ENCODE data around the gene ANHX.

ANHX gene

DNA sequence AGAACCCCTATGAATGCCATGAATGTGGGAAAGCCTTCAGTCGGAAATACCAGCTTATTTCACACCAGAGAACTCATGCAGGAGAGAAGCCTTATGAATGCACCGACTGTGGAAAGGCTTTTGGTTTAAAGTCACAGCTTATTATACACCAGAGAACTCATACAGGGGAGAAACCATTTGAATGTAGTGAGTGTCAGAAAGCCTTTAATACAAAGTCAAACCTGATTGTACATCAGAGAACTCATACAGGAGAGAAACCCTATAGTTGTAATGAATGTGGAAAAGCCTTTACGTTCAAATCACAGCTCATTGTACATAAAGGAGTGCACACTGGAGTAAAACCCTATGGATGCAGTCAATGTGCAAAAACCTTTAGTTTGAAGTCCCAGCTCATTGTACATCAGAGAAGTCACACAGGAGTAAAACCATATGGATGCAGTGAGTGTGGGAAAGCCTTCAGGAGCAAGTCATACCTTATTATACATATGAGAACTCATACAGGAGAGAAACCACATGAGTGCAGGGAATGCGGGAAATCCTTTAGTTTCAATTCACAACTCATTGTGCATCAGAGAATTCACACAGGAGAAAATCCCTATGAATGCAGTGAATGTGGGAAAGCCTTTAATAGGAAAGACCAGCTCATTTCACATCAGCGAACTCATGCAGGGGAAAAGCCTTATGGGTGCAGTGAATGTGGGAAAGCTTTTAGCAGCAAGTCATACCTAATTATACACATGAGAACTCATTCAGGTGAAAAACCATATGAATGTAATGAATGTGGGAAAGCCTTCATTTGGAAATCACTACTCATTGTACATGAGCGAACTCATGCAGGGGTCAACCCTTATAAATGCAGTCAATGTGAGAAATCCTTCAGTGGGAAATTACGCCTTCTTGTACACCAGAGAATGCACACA lies 32.1 kb downstream of the ANHX start:
- Histone ChIP-seq H3K27ac (ENCODE audit: low read length) (no peak overlapping the region), H3K27me3 (ENCODE audit: control insufficient read depth, insufficient read depth, low read length) (no peaks in the 10 kb centered on the region), H3K9me3 (ENCODE audit: control insufficient read depth, insufficient read depth, low read length) (peaks cover 20% of the 10 kb centered on the region), H3K4me3 (ENCODE audit: low read length) (no peak overlapping the region), H3K4me1 (ENCODE audit: control insufficient read depth, insufficient read depth, low read length) (no peaks in the 10 kb centered on the region), H3K36me3 (ENCODE audit: control insufficient read depth, insufficient read depth, low read length) (peaks cover 15% of the 10 kb centered on the region; the same call in 1 of the 2 replicates)
- DNase-seq (ENCODE audit: low read depth, low spot score), result no peak
- WGBS (ENCODE audit: insufficient coverage, insufficient read length), result no CpG with 5 or more reads among the region's 7 CpGs

DNA sequence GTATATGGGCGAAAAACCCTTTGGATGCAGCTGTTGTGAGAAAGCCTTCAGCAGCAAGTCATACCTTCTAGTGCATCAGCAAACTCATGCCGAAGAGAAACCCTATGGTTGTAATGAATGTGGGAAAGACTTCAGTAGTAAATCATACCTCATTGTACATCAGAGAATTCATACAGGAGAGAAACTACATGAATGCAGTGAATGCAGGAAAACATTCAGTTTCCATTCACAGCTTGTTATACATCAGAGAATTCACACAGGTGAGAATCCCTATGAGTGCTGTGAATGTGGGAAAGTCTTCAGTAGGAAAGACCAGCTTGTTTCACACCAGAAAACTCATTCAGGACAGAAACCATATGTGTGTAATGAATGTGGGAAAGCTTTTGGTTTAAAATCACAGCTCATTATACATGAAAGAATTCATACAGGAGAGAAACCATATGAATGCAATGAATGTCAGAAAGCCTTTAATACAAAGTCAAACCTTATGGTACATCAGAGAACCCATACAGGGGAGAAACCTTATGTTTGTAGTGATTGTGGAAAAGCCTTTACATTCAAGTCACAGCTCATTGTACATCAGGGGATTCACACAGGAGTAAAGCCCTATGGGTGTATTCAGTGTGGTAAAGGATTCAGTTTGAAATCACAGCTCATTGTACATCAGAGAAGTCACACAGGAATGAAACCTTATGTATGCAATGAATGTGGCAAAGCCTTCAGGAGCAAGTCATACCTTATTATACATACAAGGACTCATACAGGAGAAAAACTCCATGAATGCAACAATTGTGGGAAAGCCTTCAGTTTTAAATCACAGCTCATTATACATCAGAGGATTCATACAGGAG lies 33.0 kb downstream of the ANHX start:
- no peaks in the 10 kb centered on the region for H3K27me3 ChIP-seq (ENCODE audit: control insufficient read depth, insufficient read depth, low read length)
- WGBS (ENCODE audit: insufficient coverage, insufficient read length), result no CpG with 5 or more reads among the region's 2 CpGs
- H3K36me3 ChIP-seq (ENCODE audit: control insufficient read depth, insufficient read depth, low read length), result peaks cover 15% of the 10 kb centered on the region; the same call in 1 of the 2 replicates
- no peak overlapping the region for H3K4me3 ChIP-seq (ENCODE audit: low read length)
- H3K4me1 ChIP-seq (ENCODE audit: control insufficient read depth, insufficient read depth, low read length), result no peaks in the 10 kb centered on the region
- no peak for DNase-seq (ENCODE audit: low read depth, low spot score)
- H3K9me3 ChIP-seq (ENCODE audit: control insufficient read depth, insufficient read depth, low read length), result peaks cover 19% of the 10 kb centered on the region
- H3K27ac ChIP-seq (ENCODE audit: low read length), result no peak overlapping the region

DNA sequence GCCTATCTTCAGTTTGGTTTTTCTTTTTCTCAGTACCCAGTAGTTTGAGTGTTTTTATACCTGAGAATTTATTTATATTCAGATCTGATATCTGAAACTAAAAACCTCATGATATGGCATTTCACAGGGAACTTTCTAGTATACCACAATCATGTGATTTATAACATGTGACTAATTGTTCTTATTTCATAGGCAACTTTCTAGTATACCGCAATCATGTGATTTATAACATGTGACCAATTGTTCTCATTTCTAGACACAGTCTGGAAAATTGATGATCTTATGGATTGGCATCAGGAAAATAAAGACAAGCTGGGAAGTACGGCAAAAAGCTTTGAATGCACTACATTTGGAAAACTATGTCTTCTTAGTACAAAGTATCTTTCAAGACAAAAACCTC lies 33.8 kb downstream of the ANHX start:
- WGBS (ENCODE audit: insufficient coverage, insufficient read length), result no CpG with 5 or more reads among the region's 2 CpGs
- no peak for DNase-seq (ENCODE audit: low read depth, low spot score)
- Histone ChIP-seq H3K9me3 (ENCODE audit: control insufficient read depth, insufficient read depth, low read length) (peaks cover 19% of the 10 kb centered on the region), H3K4me1 (ENCODE audit: control insufficient read depth, insufficient read depth, low read length) (no peaks in the 10 kb centered on the region), H3K27me3 (ENCODE audit: control insufficient read depth, insufficient read depth, low read length) (no peaks in the 10 kb centered on the region), H3K36me3 (ENCODE audit: control insufficient read depth, insufficient read depth, low read length) (peaks cover 15% of the 10 kb centered on the region; the same call in 1 of the 2 replicates), H3K27ac (ENCODE audit: low read length) (no peak overlapping the region), H3K4me3 (ENCODE audit: low read length) (no peak overlapping the region)

DNA sequence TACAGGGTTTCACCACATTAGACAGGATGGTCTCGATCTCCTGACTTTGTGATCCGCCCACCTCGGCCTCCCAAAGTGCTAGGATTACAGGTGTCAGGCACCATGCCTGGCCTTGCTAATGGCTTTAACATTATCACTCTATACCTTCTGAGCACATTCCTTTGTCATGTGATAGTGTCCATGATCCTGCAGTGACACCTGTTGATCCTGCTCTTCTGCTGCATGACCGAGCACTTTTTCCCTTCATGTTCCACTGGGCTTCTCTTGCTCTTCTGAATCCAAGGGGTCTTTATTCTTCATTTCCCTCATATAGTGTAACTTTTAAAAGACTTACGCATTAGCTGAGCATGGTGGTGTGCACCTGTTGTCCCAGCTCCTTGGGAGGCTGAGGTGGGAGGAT lies 42.8 kb downstream of the ANHX start:
- H3K27ac ChIP-seq (ENCODE audit: low read length), result no peak overlapping the region
- peaks cover 10% of the 10 kb centered on the region for H3K9me3 ChIP-seq (ENCODE audit: control insufficient read depth, insufficient read depth, low read length)
- WGBS (ENCODE audit: insufficient coverage, insufficient read length), result no CpG with 5 or more reads among the region's 5 CpGs
- DNase-seq (ENCODE audit: low read depth, low spot score), result no peak
- H3K4me1 ChIP-seq (ENCODE audit: control insufficient read depth, insufficient read depth, low read length), result no peaks in the 10 kb centered on the region
- no peak overlapping the region for H3K4me3 ChIP-seq (ENCODE audit: low read length)
- peaks cover 35% of the 10 kb centered on the region for H3K36me3 ChIP-seq (ENCODE audit: control insufficient read depth, insufficient read depth, low read length)
- H3K27me3 ChIP-seq (ENCODE audit: control insufficient read depth, insufficient read depth, low read length), result no peaks in the 10 kb centered on the region

DNA sequence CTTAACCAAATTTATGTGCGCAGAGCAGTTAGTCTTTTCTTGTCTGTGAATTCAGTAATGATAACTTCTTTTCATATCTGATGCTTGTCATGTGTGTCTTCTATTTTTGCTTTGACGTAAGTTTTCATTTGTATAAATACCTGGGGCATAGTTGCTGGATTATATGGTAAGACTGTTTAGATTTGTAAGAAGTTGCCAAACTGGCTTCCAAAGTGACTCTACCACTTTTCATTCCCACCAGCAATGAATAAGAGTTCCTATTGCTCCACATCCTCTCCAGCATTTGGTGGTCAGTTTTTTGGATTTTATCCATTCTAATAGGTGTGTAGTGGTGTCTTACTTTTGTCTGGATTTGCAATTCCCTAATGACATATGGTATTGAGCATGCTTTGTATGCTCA lies 45.5 kb downstream of the ANHX start:
- Histone ChIP-seq H3K27me3 (ENCODE audit: control insufficient read depth, insufficient read depth, low read length) (no peaks in the 10 kb centered on the region), H3K9me3 (ENCODE audit: control insufficient read depth, insufficient read depth, low read length) (peaks cover 9% of the 10 kb centered on the region), H3K36me3 (ENCODE audit: control insufficient read depth, insufficient read depth, low read length) (peaks cover 40% of the 10 kb centered on the region), H3K4me1 (ENCODE audit: control insufficient read depth, insufficient read depth, low read length) (no peaks in the 10 kb centered on the region), H3K27ac (ENCODE audit: low read length) (no peak overlapping the region), H3K4me3 (ENCODE audit: low read length) (no peak overlapping the region)
- no peak for DNase-seq (ENCODE audit: low read depth, low spot score)
- no CpG with 5 or more reads among the region's 2 CpGs for WGBS (ENCODE audit: insufficient coverage, insufficient read length)

DNA sequence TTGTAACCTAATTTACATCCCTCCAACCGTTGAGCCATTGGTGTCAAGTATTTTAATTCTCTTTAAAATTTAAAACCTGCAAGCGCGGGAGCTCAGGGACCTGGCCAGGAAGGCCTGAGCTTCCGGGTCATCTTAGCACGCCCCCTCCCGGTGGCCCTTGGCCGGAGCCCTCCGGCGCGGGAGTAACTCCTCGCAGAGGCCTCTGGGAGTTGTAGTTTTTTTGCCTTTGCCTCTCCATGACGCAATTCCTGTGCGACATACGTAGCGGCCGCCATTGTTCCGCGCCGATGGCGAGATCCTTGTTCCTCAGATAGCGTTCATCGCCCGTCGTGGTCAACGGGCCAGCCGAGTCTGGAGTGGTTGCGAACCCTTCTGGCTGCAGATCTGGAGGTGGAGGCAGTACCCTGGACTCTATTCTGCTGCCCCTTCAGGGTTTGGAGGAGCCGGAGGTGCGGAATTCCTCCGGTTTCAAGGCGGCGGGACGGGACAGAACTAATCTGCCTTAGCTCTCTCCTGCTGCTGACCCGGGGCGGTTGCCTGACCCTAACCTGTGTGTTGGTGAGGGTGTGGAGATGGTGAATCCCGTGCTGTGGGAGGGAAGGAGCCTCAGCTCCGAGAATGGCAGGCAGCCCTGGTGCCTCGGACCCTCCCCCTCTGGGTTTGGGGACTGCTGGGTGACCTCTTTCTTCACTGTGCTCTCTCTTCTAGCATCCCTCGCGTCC lies 54.3 kb downstream of the ANHX start, which contains the start of gene ZNF268:
Gene ZNF268, plus strand, starts transcription at position 258 of the 722 bp plus-strand sequence. CDS start 503 bp downstream, outside the sequence.
- Histone ChIP-seq H3K9me3 (ENCODE audit: control insufficient read depth, insufficient read depth, low read length) (peaks cover 3% of the 10 kb centered on the region), H3K4me1 (ENCODE audit: control insufficient read depth, insufficient read depth, low read length) (no peaks in the 10 kb centered on the region), H3K27me3 (ENCODE audit: control insufficient read depth, insufficient read depth, low read length) (no peaks in the 10 kb centered on the region), H3K36me3 (ENCODE audit: control insufficient read depth, insufficient read depth, low read length) (peaks cover 6% of the 10 kb centered on the region), H3K4me3 (ENCODE audit: low read length) (peak within 1 kb of the TSS; percentile 83), H3K27ac (ENCODE audit: low read length) (no peak within 1 kb of the TSS)
- DNase-seq (ENCODE audit: low read depth, low spot score), result peak; percentile 88
- WGBS (ENCODE audit: insufficient coverage, insufficient read length), result no CpG with 5 or more reads among the region's 40 CpGs

DNA sequence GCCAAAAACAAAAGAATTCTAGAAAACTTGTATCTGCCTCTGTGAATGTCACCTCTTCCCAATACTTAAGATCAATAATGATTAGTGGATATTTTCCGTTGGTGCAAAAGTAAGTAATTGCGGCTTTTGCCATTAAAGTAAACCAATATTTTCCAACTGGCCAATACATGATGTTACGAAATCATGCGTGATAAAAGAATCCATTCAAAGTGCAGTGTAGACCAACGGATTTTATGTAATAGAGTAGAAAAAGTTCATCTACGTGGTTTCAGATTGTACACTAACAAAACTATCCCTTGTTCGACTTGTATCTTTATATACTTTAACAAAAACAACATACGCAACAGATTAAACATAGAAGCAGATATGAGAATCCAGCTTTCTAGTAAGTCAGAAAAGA lies 55.0 kb downstream of the ANHX start:
- H3K9me3 ChIP-seq (ENCODE audit: control insufficient read depth, insufficient read depth, low read length), result peaks cover 1% of the 10 kb centered on the region
- no peak overlapping the region for H3K4me3 ChIP-seq (ENCODE audit: low read length)
- no peak overlapping the region for H3K27ac ChIP-seq (ENCODE audit: low read length)
- H3K36me3 ChIP-seq (ENCODE audit: control insufficient read depth, insufficient read depth, low read length), result peaks cover 6% of the 10 kb centered on the region
- no peaks in the 10 kb centered on the region for H3K27me3 ChIP-seq (ENCODE audit: control insufficient read depth, insufficient read depth, low read length)
- no peak for DNase-seq (ENCODE audit: low read depth, low spot score)
- H3K4me1 ChIP-seq (ENCODE audit: control insufficient read depth, insufficient read depth, low read length), result no peaks in the 10 kb centered on the region
- WGBS (ENCODE audit: insufficient coverage, insufficient read length), result 100% methylated on average over 2 of the region's 8 CpGs

DNA sequence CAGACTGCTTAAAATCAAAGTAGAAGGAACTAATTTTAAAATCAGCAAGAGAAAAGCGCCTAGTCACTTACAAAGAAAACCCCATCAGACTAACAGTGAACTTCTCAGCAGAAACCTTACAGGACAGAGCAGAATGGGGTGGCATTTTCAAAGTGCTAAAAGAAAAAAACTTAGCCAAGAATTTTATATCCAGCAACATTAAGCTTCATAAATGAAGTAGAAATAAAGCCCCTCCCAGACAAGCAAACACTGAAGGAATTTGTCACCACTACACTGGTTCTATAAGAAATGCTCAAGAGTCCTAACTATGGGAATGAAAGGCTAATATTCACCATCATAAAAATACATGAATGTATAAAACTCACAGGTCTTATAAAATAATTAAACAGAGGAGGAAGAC lies 60.8 kb downstream of the ANHX start:
- peaks cover 1% of the 10 kb centered on the region; the same call in 1 of the 2 replicates for H3K9me3 ChIP-seq (ENCODE audit: control insufficient read depth, insufficient read depth, low read length)
- H3K4me3 ChIP-seq (ENCODE audit: low read length), result no peak overlapping the region
- H3K4me1 ChIP-seq (ENCODE audit: control insufficient read depth, insufficient read depth, low read length), result no peaks in the 10 kb centered on the region
- no peak for DNase-seq (ENCODE audit: low read depth, low spot score)
- WGBS (ENCODE audit: insufficient coverage, insufficient read length), result no CpG with 5 or more reads among the region's 1 CpG
- no peaks in the 10 kb centered on the region for H3K27me3 ChIP-seq (ENCODE audit: control insufficient read depth, insufficient read depth, low read length)
- H3K27ac ChIP-seq (ENCODE audit: low read length), result no peak overlapping the region
- no peaks in the 10 kb centered on the region for H3K36me3 ChIP-seq (ENCODE audit: control insufficient read depth, insufficient read depth, low read length)

DNA sequence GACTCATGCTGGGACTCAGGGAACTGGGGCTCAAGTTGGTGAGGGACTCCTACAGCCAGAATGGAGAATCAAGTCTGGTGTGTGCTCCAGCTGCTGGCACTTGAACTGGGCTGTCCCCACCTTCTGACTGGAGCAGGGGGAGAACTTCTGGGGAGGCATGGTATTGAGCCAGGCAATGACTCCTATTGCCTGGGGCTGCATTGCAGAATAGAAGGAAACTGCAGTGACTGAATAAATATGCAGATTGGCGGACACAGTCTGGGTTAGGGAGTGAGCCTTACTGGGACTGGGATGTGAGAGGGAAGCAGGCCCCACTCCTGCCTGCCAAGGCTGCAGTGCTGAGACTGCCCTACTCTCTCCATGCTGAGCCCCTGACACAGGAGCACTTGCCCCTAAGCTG lies 63.2 kb downstream of the ANHX start:
- WGBS (ENCODE audit: insufficient coverage, insufficient read length), result no CpG with 5 or more reads among the region's 1 CpG
- no peaks in the 10 kb centered on the region for H3K36me3 ChIP-seq (ENCODE audit: control insufficient read depth, insufficient read depth, low read length)
- peaks cover 1% of the 10 kb centered on the region; the same call in 1 of the 2 replicates for H3K9me3 ChIP-seq (ENCODE audit: control insufficient read depth, insufficient read depth, low read length)

More for the DNA sequence above, 63.2 kb downstream of the ANHX start:
- Histone ChIP-seq H3K27ac (ENCODE audit: low read length) (no peak overlapping the region), H3K4me1 (ENCODE audit: control insufficient read depth, insufficient read depth, low read length) (no peaks in the 10 kb centered on the region), H3K27me3 (ENCODE audit: control insufficient read depth, insufficient read depth, low read length) (no peaks in the 10 kb centered on the region), H3K4me3 (ENCODE audit: low read length) (no peak overlapping the region)
- no peak for DNase-seq (ENCODE audit: low read depth, low spot score)
